ENCODE data around the gene PLEKHA7.

The PLEKHA7 gene

GRCh38 chr11:16774936-16775613 is 239.1 kb downstream of the PLEKHA7 start:
- DNase-seq (ENCODE audit: low read depth) = no peak

GRCh38 chr11:16773981-16774935 is 240.0 kb downstream of the PLEKHA7 start:
- DNase-seq (ENCODE audit: low read depth) = no peak

- DNase-seq (ENCODE audit: low read depth) = no peak
Measured at GRCh38 chr11:16772141-16772512, 242.1 kb downstream of the PLEKHA7 start.

- no peak for DNase-seq (ENCODE audit: low read depth)
Measured at GRCh38 chr11:16771350-16772140, 242.7 kb downstream of the PLEKHA7 start.

- DNase-seq (ENCODE audit: low read depth) = no peak
Measured at GRCh38 chr11:16770016-16770415, 244.2 kb downstream of the PLEKHA7 start.

- no peak for DNase-seq (ENCODE audit: low read depth)
Measured at GRCh38 chr11:16769386-16769785, 244.8 kb downstream of the PLEKHA7 start.

GRCh38 chr11:16767957-16768356 is 246.3 kb downstream of the PLEKHA7 start:
- DNase-seq (ENCODE audit: low read depth) = no peak

GRCh38 chr11:16767137-16767536 is 247.1 kb downstream of the PLEKHA7 start:
- no peak for DNase-seq (ENCODE audit: low read depth)

GRCh38 chr11:16764888-16765287 is 249.3 kb downstream of the PLEKHA7 start:
- no peak for DNase-seq (ENCODE audit: low read depth)

GRCh38 chr11:16763746-16764145 is 250.5 kb downstream of the PLEKHA7 start:
- DNase-seq (ENCODE audit: low read depth) = no peak

- no peak for DNase-seq (ENCODE audit: low read depth)
Measured at GRCh38 chr11:16759857-16760508, 254.2 kb downstream of the PLEKHA7 start.

- no peak for DNase-seq (ENCODE audit: low read depth)
Measured at GRCh38 chr11:16758382-16759024, 255.7 kb downstream of the PLEKHA7 start.

- no peak for DNase-seq (ENCODE audit: low read depth)
Measured at GRCh38 chr11:16750417-16750816, 263.8 kb downstream of the PLEKHA7 start.

GRCh38 chr11:16749666-16750065 is 264.5 kb downstream of the PLEKHA7 start:
- no peak for DNase-seq (ENCODE audit: low read depth)

GRCh38 chr11:16749092-16749491 is 265.1 kb downstream of the PLEKHA7 start:
- DNase-seq (ENCODE audit: low read depth) = no peak

GRCh38 chr11:16745950-16746605 is 268.1 kb downstream of the PLEKHA7 start:
- DNase-seq (ENCODE audit: low read depth) = no peak

- no peak for DNase-seq (ENCODE audit: low read depth)
Measured at GRCh38 chr11:16744128-16744725, 270.0 kb downstream of the PLEKHA7 start.

GRCh38 chr11:16743478-16743877 is 270.7 kb downstream of the PLEKHA7 start:
- no peak for DNase-seq (ENCODE audit: low read depth)

GRCh38 chr11:16741473-16741872 is 272.7 kb downstream of the PLEKHA7 start:
- no peak for DNase-seq (ENCODE audit: low read depth)

Measured in stromal cell of bone marrow (primary cell).